NT2/D1 (cell line): ENCODE measurements around the gene CDC42SE2.

ENCODE experiments used
- SUZ12 ChIP-seq: IDR thresholded peaks from 2 replicates; pipeline ENCODE4 v1.6.1; 2011; ENCODE audit not compliant: insufficient read length, insufficient read depth; ENCODE audit errors: extremely low read depth
- YY1 ChIP-seq: IDR thresholded peaks from 2 replicates; pipeline ENCODE4 v1.6.1; 2011; ENCODE audit not compliant: insufficient read length, insufficient read depth
- ZNF274 ChIP-seq: IDR thresholded peaks from 2 replicates; pipeline ENCODE4 v1.6.1; 2011; ENCODE audit warnings: mild to moderate bottlenecking, low read depth, low read length

DNA sequence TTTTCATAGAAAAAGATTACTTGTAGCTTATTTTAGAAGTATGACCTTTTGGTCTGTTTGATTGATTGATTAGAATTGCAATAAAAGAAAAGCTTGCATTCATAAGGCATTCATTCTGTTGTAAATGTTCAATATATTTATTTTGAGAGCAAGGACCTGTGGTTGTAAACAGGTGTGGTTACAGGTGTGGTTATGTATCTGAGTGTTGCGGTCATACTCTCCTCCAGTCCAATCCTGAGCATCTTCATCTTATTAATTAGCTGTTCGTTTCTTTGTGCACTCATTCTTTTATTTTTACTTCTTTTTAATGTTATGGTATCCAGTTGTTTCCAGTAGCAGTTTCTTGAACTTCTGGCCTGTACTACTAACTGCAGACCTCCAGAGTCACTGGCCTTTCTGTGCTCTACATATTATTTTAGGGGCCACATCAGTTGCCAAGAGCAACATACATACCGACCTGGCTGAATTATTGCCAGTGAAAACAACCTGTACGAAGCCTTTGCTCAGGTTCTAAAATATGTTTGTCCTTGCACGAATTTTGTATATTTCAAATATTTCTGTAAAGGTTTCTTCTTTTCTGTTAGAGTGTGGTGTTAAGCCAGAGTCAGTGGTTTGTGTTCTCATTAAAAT is 128.7 kb downstream of the CDC42SE2 start:
- TF ChIP-seq SUZ12, result no peak
- no peak for TF ChIP-seq YY1
- no peak for TF ChIP-seq ZNF274
